Pancreas (tissue), 10 donors: ENCODE measurements around the gene LILRB4. TPM values are rescaled to one million over a fixed set of nuclear protein-coding genes. Genes with fewer than 3 reads are reported as not detected.

Experiments
- ATAC-seq, 4 donors: fragments of 200-7000 bp; cut with Tn5 transposase; one replicate each; pipeline versions ENCODE4 v1.8.0 to v1.9.1; 2020; ENCODE audit warnings: mild to moderate bottlenecking in 4 of 4, moderate library complexity in 4 of 4
- DNase-seq, 6 donors: peaks; one replicate each; pipeline ENCODE4 v3.0.0-alpha.2; 2020
- FAIRE-seq: peaks from 2 replicates; lab custom pipeline; 2012; peaks lifted over from hg19 to GRCh38; lab: Jason Lieb, UNC
- H3K27ac ChIP-seq, 4 donors: fragments of 200-600 bp; sonication (generic); 1 replicate in 3 of 4; 2 replicates in 1 of 4; pipeline versions ENCODE4 v1.5.0 to v1.8.0; 2020
- H3K27me3 ChIP-seq, 4 donors: fragments of 200-600 bp; one replicate each; pipeline ENCODE4 v1.8.0; 2021
- H3K36me3 ChIP-seq, 3 donors: fragments of 200-600 bp; sonication (generic) in 1 of 3; one replicate each; pipeline versions ENCODE4 v1.5.0 to v1.8.0; 2020 to 2021
- H3K4me1 ChIP-seq, 3 donors: fragments of 200-600 bp; one replicate each; pipeline ENCODE4 v1.8.0; 2021
- H3K4me3 ChIP-seq, 4 donors: fragments of 200-600 bp; sonication (generic) in 2 of 4; one replicate each; pipeline versions ENCODE4 v1.5.0 to v1.8.0; 2020 to 2021
- H3K9me3 ChIP-seq, 4 donors: fragments of 200-600 bp; one replicate each; pipeline ENCODE4 v1.8.0; 2021
- CTCF ChIP-seq, 4 donors: fragments of 200-600 bp; sonication (generic) in 3 of 4; IDR thresholded peaks; one replicate each; pipeline versions ENCODE4 v1.5.0 to v1.8.0; 2021; ENCODE audit warnings: antibody characterized with exemption in 4 of 4
- WGBS, 2 donors: extraction: QIAGEN DNeasy Blood & Tissue Kit; methylation state at CpG; one replicate each; pipeline ENCODE4 v1.1.7; 2013; 5-methylcytosine and 5-hydroxymethylcytosine counted together
- intact Hi-C, 3 donors: fragments of 100-400 bp; cut with DNase I; formaldehyde crosslinking; loops; one replicate each; pipeline versions ENCODE4 v1.11.1 to v1.14.2; 2022
- polyA plus RNA-seq, 2 donors: library from polyadenylated mRNA; stranded (reverse); fragments of 200-250 nt; gene quantifications; one replicate each; pipeline ENCODE4 v1.2.3, GENCODE V29; 2013
- total RNA-seq, 6 donors: library from RNA; stranded (reverse); fragmentation: NEBNext Ultra II Directional in 4 of 6; extraction: Animal tissue kit (Norgen Biotek cat#: 25700) in 4 of 6; gene quantifications; one replicate each; pipeline versions ENCODE4 v1.2.1 to v1.2.4, GENCODE V29; 2021 to 2023
- donor health status: healthy with polysubstance abuse.
- donor health status: DM: no; HTN: no; CAD: no; lungs with moderate emphysema.
- donor health status: DM: no; HTN: no; CAD: no.
- donor health status: control.
- donor health status: control.
- donor health status: Bipolar disorder and iron deficiency.
- donor health status: DM: yes; HTN: yes; CAD: no.
- donor health status: DM: no; HTN: no; CAD: no.
- donor health status: DM: no; HTN: no; CAD: no.
- donor health status: DM: yes; HTN: yes; CAD: no.

The LILRB4 gene
- total and polyA plus RNA-seq, 8 donors, result 0.28 to 11.1 (median 1.00) TPM

DNA sequence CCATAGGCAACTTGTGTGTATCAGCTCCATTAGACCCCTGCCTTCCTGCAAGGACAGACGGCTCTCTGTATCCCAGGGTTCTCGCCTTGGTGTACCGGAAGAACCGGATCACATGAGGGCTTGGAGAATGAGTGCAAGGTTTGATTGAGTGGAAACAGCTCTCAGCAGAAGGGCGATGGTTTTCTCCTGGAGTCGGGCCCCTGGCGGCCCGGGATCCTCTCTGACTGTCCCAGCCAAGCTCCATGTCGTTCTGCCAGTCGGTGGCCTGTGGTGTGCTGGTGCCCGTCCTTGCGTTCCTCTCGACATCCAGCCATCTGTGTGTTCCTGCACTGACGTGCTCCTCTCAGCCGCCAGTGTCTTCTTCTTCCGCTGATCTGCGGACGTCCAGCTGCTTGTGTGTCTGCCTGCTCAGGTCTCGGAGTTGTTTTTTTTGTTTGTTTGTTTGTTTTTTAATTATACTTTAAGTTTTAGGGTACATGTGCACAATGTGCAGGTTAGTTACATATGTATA is 16.4 kb upstream of the LILRB4 start:
- no peaks in the 10 kb centered on the region for H3K9me3 ChIP-seq
- H3K36me3 ChIP-seq, result no peaks in the 10 kb centered on the region
- no peak overlapping the region for H3K27ac ChIP-seq
- ATAC-seq (no peak), DNase-seq (no peak), FAIRE-seq (no peak)
- intact Hi-C loops, result no loop called here
- 70 to 86% methylated on average over 19 of the region's 19 CpGs for WGBS, 2 donors
- TF ChIP-seq CTCF (IDR thresholded peaks at IDR 0.05), result no peak
- no peaks in the 10 kb centered on the region for H3K27me3 ChIP-seq
- no peak overlapping the region for H3K4me3 ChIP-seq
- H3K4me1 ChIP-seq, result no peaks in the 10 kb centered on the region

GRCh38 chr19:54648129-54648528 is 14.7 kb upstream of the LILRB4 start:
- no peaks in the 10 kb centered on the region for H3K27me3 ChIP-seq
- WGBS, 2 donors, result 27 to 36% methylated on average over 4 of the region's 4 CpGs
- H3K36me3 ChIP-seq, result no peaks in the 10 kb centered on the region
- no peak overlapping the region for H3K4me3 ChIP-seq
- ATAC-seq, result no peak
- no peaks in the 10 kb centered on the region for H3K4me1 ChIP-seq
- no peak for TF ChIP-seq CTCF (IDR thresholded peaks at IDR 0.05)
- no peak overlapping the region for H3K27ac ChIP-seq
- no peak for FAIRE-seq
- no peaks in the 10 kb centered on the region for H3K9me3 ChIP-seq
- DNase-seq, result no peak
- intact Hi-C loops, result no loop called here

GRCh38 chr19:54650108-54650655 is 12.6 kb upstream of the LILRB4 start:
- FAIRE-seq, result no peak
- no peak for TF ChIP-seq CTCF (IDR thresholded peaks at IDR 0.05)

DNA sequence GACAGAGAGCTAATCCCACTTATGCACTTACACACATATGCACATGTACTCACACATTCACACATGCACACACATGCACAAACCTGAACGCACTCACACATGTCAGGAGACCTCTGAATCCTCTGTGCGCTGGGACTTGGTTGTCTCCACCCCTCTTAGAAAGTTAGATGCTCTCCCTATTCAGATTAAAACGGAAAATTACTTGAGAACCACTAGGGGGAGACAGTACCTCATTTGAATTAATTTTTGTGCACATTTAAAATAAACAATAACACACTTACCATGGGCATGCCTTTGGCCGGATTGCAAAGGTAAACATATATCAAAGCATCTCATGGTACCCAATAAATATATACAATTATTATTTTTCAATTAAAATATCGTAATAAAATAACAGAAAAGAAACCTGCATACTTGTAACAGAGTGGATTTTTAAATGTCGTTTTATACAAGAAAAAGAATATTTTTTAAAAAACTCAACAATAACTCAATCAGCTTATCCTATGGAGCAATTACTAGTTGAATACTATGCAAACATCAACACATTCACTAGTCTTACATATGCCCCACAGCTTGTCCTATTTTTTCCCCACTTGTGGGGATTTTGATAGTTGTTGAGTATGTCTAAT is 9.5 kb upstream of the LILRB4 start:
- Histone ChIP-seq H3K27me3 (no peaks in the 10 kb centered on the region), H3K4me1 (no peaks in the 10 kb centered on the region), H3K9me3 (no peaks in the 10 kb centered on the region), H3K36me3 (no peaks in the 10 kb centered on the region), H3K4me3 (no peak overlapping the region), H3K27ac (no peak overlapping the region)
- intact Hi-C loops, result no loop called here
- FAIRE-seq (no peak), ATAC-seq (peak in 2 of 4 donors; percentile 29 to 41), DNase-seq (no peak)
- TF ChIP-seq CTCF (IDR thresholded peaks at IDR 0.05), result peak in 3 of 4 donors; percentile 39 to 58 (median 49)
- WGBS, 2 donors, result 22 to 28% methylated on average over 6 of the region's 6 CpGs

More at GRCh38 chr19:54650108-54650655, 12.6 kb upstream of the LILRB4 start:
- Histone ChIP-seq H3K36me3 (no peaks in the 10 kb centered on the region), H3K4me1 (no peaks in the 10 kb centered on the region), H3K27ac (no peak overlapping the region), H3K4me3 (no peak overlapping the region), H3K27me3 (no peaks in the 10 kb centered on the region), H3K9me3 (no peaks in the 10 kb centered on the region)
- ATAC-seq (no peak), DNase-seq (no peak)
- WGBS, 2 donors, result 54 to 76% methylated on average over 6 of the region's 6 CpGs
- intact Hi-C loops, result no loop called here
